ENCODE results near the gene UBAC2.

Gene UBAC2

DNA sequence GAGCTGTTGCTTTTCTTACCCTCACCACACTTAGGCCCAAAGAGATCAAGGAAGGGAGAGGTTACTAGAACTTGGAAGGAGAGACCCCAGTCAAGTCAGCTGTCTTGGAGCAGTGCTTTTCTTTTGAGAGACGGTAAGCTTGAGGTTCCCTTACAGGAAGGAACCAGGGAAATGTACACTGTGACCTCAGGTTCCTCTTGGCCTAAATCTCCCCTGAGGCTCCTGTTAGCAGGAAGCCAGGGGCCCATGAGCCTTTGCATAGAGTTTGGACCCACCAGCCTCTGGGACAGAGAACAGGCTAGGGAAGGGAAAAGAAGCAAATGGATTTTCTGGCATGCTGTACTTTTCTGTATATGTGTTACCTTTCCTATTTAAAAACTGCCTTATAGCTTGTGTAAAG lies 63.4 kb downstream of the UBAC2 start:
- no peak for TF ChIP-seq CTCF (conservative IDR thresholded peaks at IDR 0.05; ENCODE audit: low read length)
- DNase-seq (ENCODE audit: low read depth): no peak
- H3K4me3 ChIP-seq (ENCODE audit: low read length): no peak overlapping the region

GRCh38 chr13:99265162-99265800 lies 64.6 kb downstream of the UBAC2 start:
- H3K4me3 ChIP-seq (ENCODE audit: low read length): no peak overlapping the region
- DNase-seq (ENCODE audit: low read depth): no peak
- no peak for TF ChIP-seq CTCF (conservative IDR thresholded peaks at IDR 0.05; ENCODE audit: low read length)

DNA sequence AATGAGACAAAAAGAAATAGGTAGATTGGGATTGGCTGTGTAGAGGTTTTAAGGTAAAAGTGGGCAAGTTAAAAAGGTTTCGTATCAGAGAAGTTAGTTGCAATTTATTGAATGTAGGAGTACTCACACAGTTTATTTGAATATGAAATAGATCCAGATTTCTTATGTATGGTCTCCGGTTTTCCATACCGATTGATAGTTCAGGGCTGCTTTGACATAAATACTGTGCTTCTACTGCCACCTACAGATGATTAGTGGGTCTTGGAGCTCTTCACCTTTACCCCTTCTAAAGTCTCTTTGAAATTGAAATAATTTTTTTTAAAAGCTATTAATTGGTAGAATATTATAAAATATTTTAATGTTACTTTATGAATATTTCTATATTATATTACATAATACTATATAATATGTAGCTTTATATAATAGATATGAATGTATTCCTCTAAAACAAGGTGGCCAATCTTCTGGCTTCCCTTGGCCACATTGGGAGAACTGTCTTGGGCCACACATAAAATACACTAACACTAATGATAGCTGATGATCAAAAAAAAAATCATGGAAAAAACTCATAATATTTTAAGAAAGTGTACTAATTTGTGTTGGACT lies 65.3 kb downstream of the UBAC2 start:
- peak; percentile 78 for TF ChIP-seq CTCF (conservative IDR thresholded peaks at IDR 0.05; ENCODE audit: low read length)
- DNase-seq (ENCODE audit: low read depth): peak; percentile 60
- no peak overlapping the region for H3K4me3 ChIP-seq (ENCODE audit: low read length)

GRCh38 chr13:99266827-99267226 lies 66.2 kb downstream of the UBAC2 start:
- no peak overlapping the region for H3K4me3 ChIP-seq (ENCODE audit: low read length)
- no peak for TF ChIP-seq CTCF (conservative IDR thresholded peaks at IDR 0.05; ENCODE audit: low read length)
- DNase-seq (ENCODE audit: low read depth): no peak

DNA sequence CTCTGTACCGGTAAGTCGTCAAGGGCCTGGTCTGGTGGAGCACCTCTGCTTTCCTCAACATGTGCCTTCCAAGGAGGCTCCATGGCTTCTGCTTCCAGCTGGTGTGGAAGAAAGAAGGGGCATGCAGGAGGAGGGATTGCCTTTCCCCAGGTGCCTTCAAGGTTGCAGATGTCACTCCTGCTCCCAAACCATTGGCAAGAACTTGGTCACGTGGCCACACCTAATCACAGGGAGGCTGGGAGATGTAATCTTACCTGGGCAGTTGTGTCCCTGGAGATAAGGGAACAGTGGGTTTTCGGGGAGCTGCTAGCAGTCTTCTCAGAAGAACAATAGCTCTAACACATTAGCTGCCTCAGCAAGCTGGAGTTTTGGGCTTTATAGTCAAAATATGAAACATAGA lies 67.3 kb downstream of the UBAC2 start:
- DNase-seq (ENCODE audit: low read depth): no peak
- TF ChIP-seq CTCF (conservative IDR thresholded peaks at IDR 0.05; ENCODE audit: low read length): no peak
- H3K4me3 ChIP-seq (ENCODE audit: low read length): no peak overlapping the region

GRCh38 chr13:99268822-99269221 lies 68.2 kb downstream of the UBAC2 start:
- no peak for DNase-seq (ENCODE audit: low read depth)
- H3K4me3 ChIP-seq (ENCODE audit: low read length): no peak overlapping the region
- no peak for TF ChIP-seq CTCF (conservative IDR thresholded peaks at IDR 0.05; ENCODE audit: low read length)

DNA sequence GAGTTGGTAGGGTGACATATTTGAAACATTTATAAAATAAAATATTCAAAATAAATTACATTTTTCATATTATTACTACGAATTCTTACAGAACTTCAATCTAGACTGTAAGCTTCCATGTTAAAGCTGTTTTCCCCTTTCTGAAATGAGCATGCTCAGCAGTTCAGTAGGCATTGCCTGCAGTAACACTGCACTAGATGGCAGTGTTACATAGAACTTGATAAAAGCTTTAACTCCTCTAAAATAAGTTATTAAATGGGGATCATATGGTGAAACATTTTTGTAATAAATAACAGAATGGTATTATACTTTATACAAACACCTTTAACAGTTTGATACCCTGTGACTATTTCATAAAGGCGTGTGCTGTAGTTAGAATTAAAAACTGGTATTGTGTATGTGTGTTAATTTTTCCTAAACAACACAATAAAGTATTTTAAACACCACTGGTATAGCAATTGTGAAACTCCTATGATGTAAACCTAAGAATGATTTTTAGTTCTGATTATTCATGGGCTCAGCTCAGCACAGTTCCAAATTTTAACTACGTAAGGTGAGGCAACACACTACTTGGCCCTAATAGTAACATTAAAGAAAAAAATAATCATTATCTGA lies 69.1 kb downstream of the UBAC2 start:
- DNase-seq (ENCODE audit: low read depth): peak; percentile 74
- H3K4me3 ChIP-seq (ENCODE audit: low read length): no peak overlapping the region
- peak; percentile 92 for TF ChIP-seq CTCF (conservative IDR thresholded peaks at IDR 0.05; ENCODE audit: low read length)

Measured in AG10803 (cell line).